KG1 (cell line): ENCODE measurements around the gene ZNF469.

ENCODE experiments used
- DNase-seq: peaks from one replicate; lab custom pipeline; 2025; lab: John Stamatoyannopoulos, UW

The ZNF469 gene

GRCh38 chr16:88378836-88379693, 3.7 kb upstream of the ZNF469 start:
- DNase-seq, result no peak

- DNase-seq, result no peak
These were observed 3.1 kb upstream of the ZNF469 start for GRCh38 chr16:88379694-88380040.

GRCh38 chr16:88380099-88380498, 2.7 kb upstream of the ZNF469 start:
- DNase-seq, result no peak

GRCh38 chr16:88380619-88381018, 2.1 kb upstream of the ZNF469 start:
- no peak for DNase-seq

DNA sequence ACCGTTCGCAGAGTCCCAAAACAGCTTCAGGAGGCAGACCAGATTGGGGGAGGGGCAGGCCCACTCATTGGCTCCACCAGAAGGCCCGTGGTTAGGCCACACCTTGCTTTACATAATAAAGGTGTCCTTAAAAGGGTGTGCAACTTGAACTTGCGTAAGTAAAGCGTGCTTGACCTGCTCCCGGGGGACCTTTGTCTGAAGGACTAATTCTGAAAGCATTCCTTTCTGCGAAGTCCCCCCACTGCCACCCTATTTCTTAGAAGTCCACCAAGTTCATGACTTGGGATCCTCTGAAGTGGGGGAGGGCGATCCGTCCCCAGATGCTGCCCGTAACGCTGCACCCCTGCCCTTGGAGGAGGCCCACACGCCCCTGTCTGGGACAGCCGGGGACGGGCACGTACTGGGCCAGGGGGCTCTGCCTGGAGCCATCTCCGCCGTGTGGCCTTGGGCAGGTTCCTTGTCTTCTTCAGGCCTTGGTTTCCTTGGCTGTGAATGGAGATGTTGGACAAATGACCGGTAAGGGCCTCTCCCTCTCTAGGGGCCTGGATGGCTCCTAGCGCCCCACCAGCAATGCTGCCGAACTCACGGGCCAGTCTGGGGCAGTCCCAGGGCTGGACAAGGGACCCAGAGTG, 823 bp upstream of the ZNF469 start:
- no peak for DNase-seq

DNA sequence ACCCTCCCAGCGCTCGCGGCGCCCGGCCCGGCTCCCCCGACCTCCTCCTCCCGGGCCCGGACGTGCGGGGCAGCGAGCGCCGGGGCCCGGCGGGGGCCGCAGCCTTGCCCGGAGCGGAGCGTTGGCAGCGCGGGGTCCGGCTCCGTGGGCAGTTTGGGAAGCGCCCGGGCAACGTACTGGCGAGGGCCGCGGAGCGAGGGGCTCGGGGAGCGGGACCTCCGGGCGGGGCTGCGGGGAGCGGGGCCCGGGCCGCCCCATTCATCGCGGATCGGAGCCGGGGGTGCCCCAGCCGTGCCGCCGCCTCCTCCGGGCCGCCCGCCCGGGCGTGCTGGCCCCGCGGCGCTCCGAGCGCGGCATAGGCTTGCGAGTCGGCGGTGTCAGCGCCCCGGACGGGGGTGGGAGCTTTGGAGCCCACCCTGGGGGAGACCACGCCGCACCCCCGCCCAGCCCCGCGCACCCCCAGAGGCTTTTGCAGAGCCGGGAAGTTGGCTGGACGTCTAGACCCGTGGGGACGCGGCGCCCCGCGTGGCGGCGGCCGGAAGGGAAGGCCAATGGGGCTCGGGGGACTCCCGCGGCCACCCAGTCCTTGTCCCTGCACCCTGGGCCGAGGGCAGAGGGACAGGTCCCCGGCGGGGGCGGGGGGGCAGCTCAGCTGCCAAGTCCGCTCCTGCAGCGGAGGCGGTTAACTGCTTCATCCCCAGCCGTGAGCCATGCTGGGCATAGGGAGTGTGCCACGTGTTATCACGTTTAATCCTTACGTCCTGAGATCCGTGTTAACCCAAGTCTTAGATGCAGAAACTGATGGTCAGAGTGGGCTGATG, 852 bp downstream of the ZNF469 start:
- no peak for DNase-seq

DNA sequence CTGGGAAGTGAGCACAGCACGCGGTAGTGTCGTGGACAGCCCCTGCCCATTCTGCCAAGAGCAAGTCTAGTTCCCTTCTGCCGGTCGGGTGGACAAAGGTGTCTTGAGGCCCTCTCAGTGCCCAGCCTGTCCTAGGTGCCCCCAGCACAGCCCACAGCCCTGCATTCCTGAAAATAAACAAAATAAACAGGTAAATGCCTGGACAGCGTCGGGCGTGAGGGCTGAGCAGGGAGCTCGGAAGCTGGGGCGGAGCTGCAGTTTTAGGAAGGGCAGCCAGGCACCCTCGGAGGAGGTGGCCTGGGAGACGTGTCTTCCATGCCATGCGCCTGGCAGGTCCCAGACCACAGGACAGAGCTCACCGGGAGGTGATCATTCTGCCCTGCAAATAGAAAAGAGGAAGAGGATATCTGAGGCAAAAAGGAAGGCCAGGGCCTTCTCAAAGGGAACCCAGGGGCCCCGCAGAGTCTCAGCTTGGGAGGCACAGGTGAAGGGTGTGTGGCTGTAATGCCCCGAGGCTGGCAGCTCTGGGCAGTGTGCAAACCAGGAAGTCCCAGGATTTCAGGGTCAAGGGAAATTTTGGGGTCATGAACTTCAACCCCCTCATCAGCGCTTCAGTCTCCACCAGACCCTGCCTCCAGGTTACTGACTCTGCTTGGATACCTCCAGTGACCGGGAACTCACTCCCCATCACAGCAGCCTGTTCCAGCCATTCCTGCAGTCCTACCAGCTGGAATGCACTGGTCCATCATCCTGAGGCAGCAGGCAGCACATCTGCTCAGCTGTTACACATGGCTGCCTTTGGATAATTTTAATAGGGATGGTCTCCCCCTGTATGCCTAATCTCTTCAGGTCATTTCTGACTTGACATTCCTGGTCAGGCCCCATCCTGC, 1.7 kb downstream of the ZNF469 start:
- no peak for DNase-seq

GRCh38 chr16:88385112-88385594, 2.4 kb downstream of the ZNF469 start:
- no peak for DNase-seq

GRCh38 chr16:88385831-88386815, 3.4 kb downstream of the ZNF469 start:
- no peak for DNase-seq

DNA sequence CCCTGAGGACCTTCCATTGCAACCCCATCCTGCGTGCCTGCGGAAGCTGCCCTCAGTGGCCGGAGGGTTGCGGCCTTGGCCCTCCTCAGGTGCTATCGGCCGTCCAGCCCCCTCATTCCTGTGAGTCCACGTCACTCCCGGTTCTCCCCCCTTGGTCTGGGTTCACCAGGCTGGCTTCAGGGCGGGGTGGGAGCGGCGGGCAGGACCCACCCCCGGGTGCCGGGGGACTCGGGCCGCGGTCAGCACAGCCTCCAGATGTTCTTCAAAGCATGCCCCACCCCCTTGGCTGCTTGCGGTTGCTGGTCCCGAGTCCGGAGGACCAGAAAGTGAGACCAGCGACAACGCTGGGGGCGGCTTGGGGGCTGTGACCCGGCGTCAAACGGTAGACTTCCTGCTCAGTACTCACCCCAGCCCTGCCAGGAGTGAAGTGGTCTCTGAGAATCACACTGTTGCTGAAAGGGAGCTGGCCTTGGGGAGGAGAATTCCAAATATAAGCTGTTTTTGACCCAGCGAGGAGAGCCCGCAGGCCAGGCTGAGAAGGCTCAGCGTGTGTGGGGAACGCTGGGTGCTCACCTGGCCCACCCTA, 4.5 kb downstream of the ZNF469 start:
- no peak for DNase-seq

GRCh38 chr16:88387941-88388627, 5.3 kb downstream of the ZNF469 start:
- DNase-seq, result no peak

- DNase-seq, result no peak
These were observed 6.4 kb downstream of the ZNF469 start for GRCh38 chr16:88389191-88389590.

- no peak for DNase-seq
These were observed 6.9 kb downstream of the ZNF469 start for GRCh38 chr16:88389621-88390160.

GRCh38 chr16:88390265-88390664, 7.5 kb downstream of the ZNF469 start:
- no peak for DNase-seq

DNA sequence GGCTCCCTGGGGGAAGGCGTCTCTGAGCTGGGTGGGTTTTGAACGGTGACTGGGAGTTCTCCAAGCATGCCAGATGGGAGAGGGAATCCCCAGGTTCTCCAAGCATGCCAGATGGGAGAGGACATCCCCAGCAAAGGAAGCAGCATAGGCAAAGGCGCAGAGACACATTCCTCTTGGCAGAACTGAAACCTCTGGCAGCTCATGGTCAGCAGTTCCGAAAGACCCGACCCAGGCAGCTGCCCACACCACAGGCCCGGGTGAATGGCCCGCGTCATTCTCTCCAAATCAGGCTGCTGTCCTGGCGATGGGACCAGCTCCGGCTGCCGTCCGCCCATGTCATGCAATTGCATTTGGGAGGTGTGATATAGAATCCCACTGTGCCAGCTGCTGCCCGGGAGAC, 8.0 kb downstream of the ZNF469 start:
- no peak for DNase-seq

DNA sequence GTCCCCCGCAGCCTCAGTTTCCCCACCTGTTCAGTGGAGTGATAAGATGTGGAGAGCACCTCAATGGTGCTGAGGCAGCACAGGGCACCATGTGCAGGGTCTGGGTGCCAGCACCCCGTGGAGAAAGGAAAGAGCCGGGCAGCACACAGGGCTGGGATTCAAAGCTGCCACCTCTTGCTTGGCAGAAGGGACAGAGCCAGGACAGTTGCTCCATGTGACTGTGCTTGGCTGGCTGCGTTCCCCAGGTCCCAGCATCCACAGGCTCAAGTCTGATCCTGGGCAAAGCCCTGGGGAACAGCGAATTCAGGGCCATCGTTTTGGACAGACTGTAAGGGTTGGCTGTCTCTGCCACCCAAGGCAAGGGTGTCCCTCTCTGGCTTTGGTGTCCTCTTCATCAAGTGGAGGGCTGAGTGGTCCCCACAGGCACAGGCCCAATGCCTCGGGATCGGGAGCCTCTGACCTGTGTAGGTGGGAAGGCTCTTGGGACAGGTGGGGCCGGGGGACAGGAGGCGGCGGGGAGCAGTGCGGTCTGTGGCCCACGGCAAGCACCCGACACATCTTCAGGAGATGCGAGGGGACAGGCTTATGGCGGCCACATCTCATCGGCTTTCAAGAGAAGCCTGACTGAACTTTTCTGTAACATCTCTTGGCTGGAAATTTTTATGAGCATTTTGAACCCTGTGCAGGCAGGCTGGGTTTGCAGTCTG, 8.5 kb downstream of the ZNF469 start:
- DNase-seq, result no peak

- DNase-seq, result no peak
These were observed 9.4 kb downstream of the ZNF469 start for GRCh38 chr16:88392111-88392510.

DNA sequence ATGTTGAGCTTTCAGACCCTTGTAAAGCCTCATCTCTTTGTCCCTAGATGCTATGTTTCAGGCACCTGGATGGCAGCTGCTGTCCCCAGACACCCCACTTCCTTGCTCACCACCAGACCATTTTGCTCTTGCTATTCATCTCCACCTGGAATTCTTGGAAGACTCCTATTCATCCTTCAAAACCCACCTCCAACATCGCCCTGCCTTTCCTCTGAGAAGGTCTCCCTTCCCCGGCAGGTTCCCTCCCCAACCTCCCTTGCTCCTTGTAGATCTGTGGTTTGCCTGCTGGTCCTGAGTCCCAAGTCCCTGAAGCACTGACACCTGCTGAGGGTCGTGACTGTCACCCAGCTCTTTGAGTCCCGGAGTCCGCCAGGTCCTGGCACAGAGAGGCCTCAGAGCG, 9.9 kb downstream of the ZNF469 start:
- DNase-seq, result no peak

GRCh38 chr16:88393034-88393433, 10.3 kb downstream of the ZNF469 start:
- no peak for DNase-seq
